Tibial nerve (tissue), 4 donors: Measurements from ENCODE around the gene NR2F6. TPM values are rescaled to one million over a fixed set of nuclear protein-coding genes. Genes with fewer than 3 reads are reported as not detected.

ENCODE experiments used
- DNase-seq, 2 donors: peaks; one replicate each; pipeline ENCODE4 v3.0.0-alpha.2; 2019; ENCODE audit warnings: low spot score in 2 of 2
- H3K27ac ChIP-seq, 4 donors: fragments of 200-600 bp; sonication (generic) in 3 of 4; one replicate each; pipeline ENCODE4 v1.5.1; 2017 to 2019; ENCODE audit warnings: mild to moderate bottlenecking in 1 of 4
- H3K27me3 ChIP-seq, 2 donors: fragments of 200-600 bp; sonication (generic) in 1 of 2; one replicate each; pipeline versions ENCODE4 v1.5.1 to v1.6.0; 2017 to 2019
- H3K36me3 ChIP-seq, 3 donors: fragments of 200-600 bp; sonication (generic); one replicate each; pipeline ENCODE4 v1.5.1; 2018 to 2019
- H3K4me1 ChIP-seq, 4 donors: fragments of 200-600 bp; sonication (generic) in 3 of 4; one replicate each; pipeline ENCODE4 v1.5.1; 2017 to 2019
- H3K4me3 ChIP-seq, 4 donors: fragments of 200-600 bp; sonication (generic) in 3 of 4; one replicate each; pipeline ENCODE4 v1.5.1; 2017 to 2019; ENCODE audit warnings: mild to moderate bottlenecking in 1 of 4, moderate library complexity in 1 of 4
- H3K9me3 ChIP-seq, 4 donors: fragments of 200-600 bp; sonication (generic) in 3 of 4; one replicate each; pipeline ENCODE4 v1.5.1; 2017 to 2019
- EP300 ChIP-seq, 2 donors: sonication (generic); formaldehyde crosslinking; IDR thresholded peaks; one replicate each; pipeline ENCODE4 v1.6.1; 2017; ENCODE audit warnings: antibody characterized with exemption in 2 of 2, mild to moderate bottlenecking in 1 of 2
- POLR2A ChIP-seq, 2 donors: fragments of 450-650 bp; IDR thresholded peaks; one replicate each; pipeline ENCODE4 v1.6.1; 2017; ENCODE audit warnings: antibody characterized with exemption in 2 of 2, mild to moderate bottlenecking in 2 of 2, moderate library complexity in 2 of 2
- WGBS, 2 donors: methylation state at CpG; one replicate each; pipeline ENCODE4 v1.1.5; 2018; 5-methylcytosine and 5-hydroxymethylcytosine counted together
- total RNA-seq, 4 donors: library from RNA; depleted of rRNA; stranded (reverse); fragments of >200 nt; gene quantifications; one replicate each; pipeline ENCODE4 v1.1.0, GENCODE V29; 2016
- TF ChIP-seq, protein P1 (sequence below), 5 experiments: fragments of 200-600 bp in 3 of 5; fragments of 450-650 bp in 2 of 5; sonication (generic) in 3 of 5; IDR thresholded peaks; one replicate each; pipeline ENCODE4 v1.5.1; 2016 to 2019; ENCODE audit warnings: antibody characterized with exemption in 5 of 5, mild to moderate bottlenecking in 3 of 5, moderate library complexity in 2 of 5

NR2F6 gene
- total RNA-seq, 4 donors from 2014 or later = 30.0 to 46.0 (median 39.5) TPM

DNA sequence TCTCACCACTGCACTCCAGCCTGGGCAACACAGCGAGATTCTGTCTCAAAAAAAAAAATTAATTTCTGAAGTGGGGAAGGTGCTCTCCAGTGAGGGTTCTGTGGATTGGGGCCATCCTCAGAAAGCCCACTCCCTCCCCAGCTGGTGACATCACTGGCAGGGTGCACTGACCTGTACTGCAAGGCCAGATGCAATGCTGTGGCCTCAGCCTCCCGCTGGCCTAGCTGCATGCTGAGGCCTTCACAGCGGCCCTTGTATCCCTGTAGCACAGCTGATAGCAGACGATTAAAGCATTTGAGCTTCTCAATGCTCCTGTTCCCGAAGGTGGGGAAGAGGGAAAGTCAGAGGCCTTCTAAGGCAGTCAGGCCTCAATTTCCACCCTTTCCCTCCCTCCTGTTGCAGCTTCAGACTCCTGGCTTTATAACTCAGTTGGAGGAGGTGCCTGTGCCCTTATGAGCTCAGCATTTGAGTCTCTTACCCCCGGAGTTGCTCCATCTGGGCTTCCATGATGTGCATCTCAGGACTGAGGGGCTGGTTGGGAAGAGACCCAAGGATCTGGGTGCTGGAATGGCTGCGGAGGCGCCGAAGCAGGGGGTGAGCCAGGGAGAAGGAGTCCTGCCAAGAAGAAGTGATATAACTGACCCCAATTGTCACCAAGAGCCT lies 13.5 kb upstream of the NR2F6 start:
- no peaks in the 10 kb centered on the region for H3K36me3 ChIP-seq
- H3K4me3 ChIP-seq = no peak overlapping the region
- WGBS, 2 donors = 91 to 92% methylated on average over 9 of the region's 9 CpGs
- H3K9me3 ChIP-seq = peaks cover 0 to 16% (median 0%) of the 10 kb centered on the region in 4 donors
- no peak overlapping the region for H3K27ac ChIP-seq
- DNase-seq = no peak
- no peaks in the 10 kb centered on the region for H3K27me3 ChIP-seq
- H3K4me1 ChIP-seq = peaks cover 0 to 2% (median 0%) of the 10 kb centered on the region in 4 donors
- TF ChIP-seq POLR2A (IDR thresholded peaks at IDR 0.05) (no peak), EP300 (IDR thresholded peaks at IDR 0.05) (no peak)
- TF ChIP-seq, protein P1, sequence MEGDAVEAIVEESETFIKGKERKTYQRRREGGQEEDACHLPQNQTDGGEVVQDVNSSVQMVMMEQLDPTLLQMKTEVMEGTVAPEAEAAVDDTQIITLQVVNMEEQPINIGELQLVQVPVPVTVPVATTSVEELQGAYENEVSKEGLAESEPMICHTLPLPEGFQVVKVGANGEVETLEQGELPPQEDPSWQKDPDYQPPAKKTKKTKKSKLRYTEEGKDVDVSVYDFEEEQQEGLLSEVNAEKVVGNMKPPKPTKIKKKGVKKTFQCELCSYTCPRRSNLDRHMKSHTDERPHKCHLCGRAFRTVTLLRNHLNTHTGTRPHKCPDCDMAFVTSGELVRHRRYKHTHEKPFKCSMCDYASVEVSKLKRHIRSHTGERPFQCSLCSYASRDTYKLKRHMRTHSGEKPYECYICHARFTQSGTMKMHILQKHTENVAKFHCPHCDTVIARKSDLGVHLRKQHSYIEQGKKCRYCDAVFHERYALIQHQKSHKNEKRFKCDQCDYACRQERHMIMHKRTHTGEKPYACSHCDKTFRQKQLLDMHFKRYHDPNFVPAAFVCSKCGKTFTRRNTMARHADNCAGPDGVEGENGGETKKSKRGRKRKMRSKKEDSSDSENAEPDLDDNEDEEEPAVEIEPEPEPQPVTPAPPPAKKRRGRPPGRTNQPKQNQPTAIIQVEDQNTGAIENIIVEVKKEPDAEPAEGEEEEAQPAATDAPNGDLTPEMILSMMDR (IDR thresholded peaks at IDR 0.05) = no peak

DNA sequence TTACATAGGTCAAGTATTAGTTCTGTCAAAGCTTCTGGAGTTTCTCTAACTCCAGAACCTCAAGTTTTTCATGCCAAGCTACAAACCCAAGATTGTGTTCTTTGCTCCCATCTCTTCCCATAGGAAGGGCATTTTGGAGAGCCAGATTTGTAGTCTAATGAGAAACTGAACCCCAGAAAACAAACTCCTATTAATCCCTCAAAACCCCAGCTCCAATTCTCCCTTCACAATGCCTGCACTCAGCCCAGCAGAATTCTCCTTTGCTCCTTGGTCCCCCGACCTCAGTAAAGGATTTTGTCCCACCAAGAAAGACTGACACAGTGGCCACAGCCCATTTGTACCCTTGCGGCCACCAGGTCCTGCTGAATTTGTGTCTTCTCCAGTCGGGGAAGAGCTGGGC lies 10.4 kb upstream of the NR2F6 start:
- Histone ChIP-seq H3K27me3 (no peaks in the 10 kb centered on the region), H3K27ac (no peak overlapping the region), H3K9me3 (peaks cover 0 to 16% (median 0%) of the 10 kb centered on the region in 4 donors), H3K36me3 (no peaks in the 10 kb centered on the region), H3K4me3 (no peak overlapping the region), H3K4me1 (peaks cover 0 to 2% (median 0%) of the 10 kb centered on the region in 4 donors)
- no peak for DNase-seq
- WGBS, 2 donors = 82 to 92% methylated on average over 3 of the region's 3 CpGs
- TF ChIP-seq EP300 (IDR thresholded peaks at IDR 0.05) (no peak), POLR2A (IDR thresholded peaks at IDR 0.05) (no peak)
- TF ChIP-seq, protein P1 (IDR thresholded peaks at IDR 0.05) = no peak

DNA sequence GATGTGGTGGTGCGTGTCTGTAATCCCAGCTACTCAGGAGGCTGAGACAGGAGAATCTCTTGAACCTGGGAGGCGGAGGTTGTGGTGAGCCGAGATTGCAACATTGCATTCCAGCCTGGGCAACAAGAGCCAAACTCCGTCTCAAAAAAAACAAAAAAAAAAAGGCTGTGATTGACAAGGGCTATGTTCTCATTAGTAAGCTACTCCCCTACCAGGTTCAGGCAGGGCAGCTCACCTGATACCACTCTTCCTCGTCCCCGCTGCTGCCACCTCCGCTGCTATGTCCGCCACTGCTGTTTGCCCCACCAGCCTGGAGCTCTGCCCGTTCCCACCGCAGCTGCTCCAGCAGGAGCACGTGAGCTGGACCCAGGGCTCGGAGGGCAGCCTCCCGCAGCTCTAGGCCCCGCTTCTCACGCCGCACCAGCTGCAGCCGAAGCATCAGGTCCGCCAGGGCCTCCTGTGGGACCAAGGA lies 9.5 kb upstream of the NR2F6 start:
- TF ChIP-seq EP300 (IDR thresholded peaks at IDR 0.05) = no peak
- H3K36me3 ChIP-seq = no peaks in the 10 kb centered on the region
- no peaks in the 10 kb centered on the region for H3K4me1 ChIP-seq
- peaks cover 0 to 16% (median 0%) of the 10 kb centered on the region in 4 donors for H3K9me3 ChIP-seq
- DNase-seq = no peak
- no peaks in the 10 kb centered on the region for H3K27me3 ChIP-seq
- no peak overlapping the region for H3K4me3 ChIP-seq
- 67 to 79% methylated on average over 18 of the region's 18 CpGs for WGBS, 2 donors
- H3K27ac ChIP-seq = no peak overlapping the region

DNA sequence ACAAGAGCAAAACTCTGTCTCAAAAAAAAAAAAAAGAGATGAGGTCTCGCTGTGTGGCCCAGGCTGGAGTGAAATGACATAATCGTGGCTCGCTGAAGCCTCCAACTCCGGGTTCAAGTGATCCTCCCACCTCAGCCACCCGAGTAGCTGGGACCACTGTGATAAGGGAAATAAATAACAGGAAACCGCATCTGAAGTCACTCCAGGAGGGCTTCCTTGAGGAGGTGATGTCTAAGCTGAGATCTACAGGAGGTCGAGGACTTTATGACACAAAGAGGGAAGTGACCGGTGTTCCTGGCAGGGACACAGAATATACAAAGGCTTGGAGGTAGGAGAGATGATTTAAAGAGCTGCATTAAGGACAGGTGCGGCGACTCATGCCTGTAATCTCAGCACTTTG lies 8.9 kb upstream of the NR2F6 start:
- H3K27ac ChIP-seq = no peak overlapping the region
- no peak for TF ChIP-seq EP300 (IDR thresholded peaks at IDR 0.05)
- TF ChIP-seq POLR2A (IDR thresholded peaks at IDR 0.05) = no peak
- TF ChIP-seq, protein P1 (IDR thresholded peaks at IDR 0.05) = no peak
- H3K9me3 ChIP-seq = peaks cover 0 to 11% (median 0%) of the 10 kb centered on the region in 4 donors
- H3K27me3 ChIP-seq = no peaks in the 10 kb centered on the region
- H3K36me3 ChIP-seq = no peaks in the 10 kb centered on the region
- no peak for DNase-seq
- H3K4me1 ChIP-seq = no peaks in the 10 kb centered on the region
- no peak overlapping the region for H3K4me3 ChIP-seq
- 83 to 86% methylated on average over 10 of the region's 10 CpGs for WGBS, 2 donors

DNA sequence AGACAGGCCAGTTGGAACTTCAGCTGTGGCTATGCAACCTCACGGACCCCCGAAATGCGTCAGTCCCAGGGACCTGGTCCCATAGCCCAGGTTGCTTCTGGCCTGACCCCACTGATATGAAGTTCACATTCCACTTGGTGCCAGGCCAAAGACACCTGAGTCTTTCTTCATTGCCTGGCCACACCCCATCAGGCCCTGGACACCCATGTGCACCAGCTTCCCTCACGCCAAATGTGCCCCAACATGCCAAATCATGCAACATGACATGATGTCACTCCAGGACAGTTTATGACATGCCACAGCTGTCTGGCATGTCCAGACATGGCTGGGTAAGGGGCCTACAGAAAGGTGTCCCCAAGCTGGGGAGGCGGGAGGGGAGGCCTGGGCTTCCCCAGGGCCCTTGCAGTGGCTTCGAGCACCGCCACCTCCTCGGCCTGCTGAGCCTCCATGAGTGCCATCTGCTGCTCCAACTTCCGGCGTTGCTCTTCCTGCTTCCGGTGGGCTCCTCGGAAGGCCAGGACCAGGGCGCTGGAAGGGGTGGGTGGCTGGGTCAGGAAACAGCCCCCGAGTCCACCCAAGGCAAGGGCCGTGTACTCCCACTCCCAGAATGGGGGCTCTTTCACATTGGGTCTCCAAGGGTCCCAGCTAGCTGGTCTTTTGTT lies 4.3 kb upstream of the NR2F6 start:
- no peak for DNase-seq
- Histone ChIP-seq H3K27me3 (no peaks in the 10 kb centered on the region), H3K4me1 (peaks cover 0 to 34% (median 15%) of the 10 kb centered on the region in 4 donors), H3K27ac (no peak overlapping the region), H3K36me3 (no peaks in the 10 kb centered on the region), H3K4me3 (no peak overlapping the region), H3K9me3 (no peaks in the 10 kb centered on the region)
- WGBS, 2 donors = 83 to 91% methylated on average over 10 to 13 of the region's 15 CpGs
- TF ChIP-seq, protein P1 (IDR thresholded peaks at IDR 0.05) = no peak
